GM10266 (cell line): ENCODE results near the gene SLC6A18.
"Not testable (repeated sequence)": the region's sequence is repeated elsewhere in the genome, so short reads cannot be mapped to it uniquely, and the experiment has no call there.

Source experiments
- DNase-seq: peaks from one replicate; pipeline ENCODE4 v3.0.0; 2012; ENCODE audit errors: extremely low spot score
- TF ChIP-seq, protein P1 (sequence below): IDR thresholded peaks from 2 replicates; pipeline ENCODE4 v1.5.1; 2012; ENCODE audit warnings: mild to moderate bottlenecking, low read depth; ENCODE audit not compliant: control insufficient read depth, insufficient read depth; ENCODE audit errors: missing control alignments

Gene SLC6A18

DNA sequence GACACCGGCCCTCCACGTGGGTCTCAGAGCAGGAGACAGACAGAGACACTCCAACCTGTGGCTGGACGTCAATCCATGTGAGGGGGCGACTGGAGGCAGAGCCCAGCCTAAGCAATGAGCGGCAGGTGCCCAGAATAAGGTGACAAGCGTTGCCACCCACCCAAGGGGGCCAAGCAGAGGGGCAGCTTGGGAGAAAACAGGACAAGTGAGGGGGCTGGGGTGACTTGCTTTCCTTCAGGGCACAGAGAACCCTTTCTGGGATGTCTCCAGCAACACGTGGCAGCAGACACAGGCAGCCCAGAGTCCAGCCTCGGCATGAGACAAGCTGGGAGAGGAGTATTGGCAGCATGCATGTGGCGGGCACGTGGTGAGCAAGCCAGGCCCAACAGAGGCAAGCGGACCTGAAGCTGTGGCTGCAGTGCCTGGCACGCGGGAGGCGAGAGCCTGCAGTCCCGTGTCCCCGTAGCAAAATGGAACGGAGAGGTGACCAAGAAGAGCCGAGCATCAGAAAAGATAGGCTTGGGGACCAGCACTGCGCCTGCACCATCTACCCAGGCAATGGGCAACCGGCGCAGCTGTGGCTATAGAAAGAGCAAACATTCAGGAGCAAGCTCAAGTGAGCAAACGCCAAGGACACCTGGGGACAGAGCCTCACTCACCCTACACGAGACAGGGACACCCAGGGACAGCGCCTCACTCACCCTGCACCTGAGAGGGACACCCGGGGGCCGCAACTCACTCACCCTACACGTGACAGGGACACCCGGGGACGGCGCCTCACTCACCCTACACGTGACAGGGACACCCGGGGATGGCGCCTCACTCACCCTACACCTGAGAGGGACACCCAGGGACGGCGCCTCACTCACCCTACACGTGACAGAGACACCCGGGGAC, 63.5 kb downstream of the SLC6A18 start:
- no peak for DNase-seq
- TF ChIP-seq, protein P1, sequence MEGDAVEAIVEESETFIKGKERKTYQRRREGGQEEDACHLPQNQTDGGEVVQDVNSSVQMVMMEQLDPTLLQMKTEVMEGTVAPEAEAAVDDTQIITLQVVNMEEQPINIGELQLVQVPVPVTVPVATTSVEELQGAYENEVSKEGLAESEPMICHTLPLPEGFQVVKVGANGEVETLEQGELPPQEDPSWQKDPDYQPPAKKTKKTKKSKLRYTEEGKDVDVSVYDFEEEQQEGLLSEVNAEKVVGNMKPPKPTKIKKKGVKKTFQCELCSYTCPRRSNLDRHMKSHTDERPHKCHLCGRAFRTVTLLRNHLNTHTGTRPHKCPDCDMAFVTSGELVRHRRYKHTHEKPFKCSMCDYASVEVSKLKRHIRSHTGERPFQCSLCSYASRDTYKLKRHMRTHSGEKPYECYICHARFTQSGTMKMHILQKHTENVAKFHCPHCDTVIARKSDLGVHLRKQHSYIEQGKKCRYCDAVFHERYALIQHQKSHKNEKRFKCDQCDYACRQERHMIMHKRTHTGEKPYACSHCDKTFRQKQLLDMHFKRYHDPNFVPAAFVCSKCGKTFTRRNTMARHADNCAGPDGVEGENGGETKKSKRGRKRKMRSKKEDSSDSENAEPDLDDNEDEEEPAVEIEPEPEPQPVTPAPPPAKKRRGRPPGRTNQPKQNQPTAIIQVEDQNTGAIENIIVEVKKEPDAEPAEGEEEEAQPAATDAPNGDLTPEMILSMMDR: no peak

DNA sequence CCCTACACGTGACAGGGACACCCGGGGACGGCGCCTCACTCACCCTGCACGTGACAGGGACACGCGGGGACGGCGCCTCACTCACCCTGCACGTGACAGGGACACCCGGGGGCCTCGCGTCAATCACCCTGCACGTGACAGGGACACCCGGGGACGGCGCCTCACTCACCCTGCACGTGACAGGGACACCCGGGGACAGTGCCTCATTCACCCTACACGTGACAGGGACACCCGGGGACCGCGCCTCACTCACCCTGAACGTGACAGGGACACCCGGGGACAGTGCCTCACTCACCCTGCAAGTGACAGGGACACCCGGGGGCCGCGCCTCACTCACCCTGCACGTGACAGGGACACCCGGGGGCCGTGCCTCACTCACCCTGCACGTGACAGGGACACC, 64.4 kb downstream of the SLC6A18 start:
- DNase-seq: not testable (repeated sequence)

DNA sequence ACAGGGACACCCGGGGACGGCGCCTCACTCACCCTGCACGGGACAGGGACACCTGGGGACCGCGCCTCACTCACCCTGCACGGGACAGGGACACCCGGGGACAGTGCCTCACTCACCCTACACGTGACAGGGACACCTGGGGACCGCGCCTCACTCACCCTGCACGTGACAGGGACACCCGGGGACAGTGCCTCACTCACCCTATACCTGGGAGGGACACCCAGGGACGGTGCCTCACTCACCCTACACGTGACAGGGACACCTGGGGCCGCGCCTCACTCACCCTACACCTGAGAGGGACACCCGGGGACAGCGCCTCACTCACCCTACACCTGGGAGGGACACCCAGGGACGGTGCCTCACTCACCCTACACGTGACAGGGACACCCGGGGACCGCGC, 65.8 kb downstream of the SLC6A18 start:
- not testable (repeated sequence) for DNase-seq

DNA sequence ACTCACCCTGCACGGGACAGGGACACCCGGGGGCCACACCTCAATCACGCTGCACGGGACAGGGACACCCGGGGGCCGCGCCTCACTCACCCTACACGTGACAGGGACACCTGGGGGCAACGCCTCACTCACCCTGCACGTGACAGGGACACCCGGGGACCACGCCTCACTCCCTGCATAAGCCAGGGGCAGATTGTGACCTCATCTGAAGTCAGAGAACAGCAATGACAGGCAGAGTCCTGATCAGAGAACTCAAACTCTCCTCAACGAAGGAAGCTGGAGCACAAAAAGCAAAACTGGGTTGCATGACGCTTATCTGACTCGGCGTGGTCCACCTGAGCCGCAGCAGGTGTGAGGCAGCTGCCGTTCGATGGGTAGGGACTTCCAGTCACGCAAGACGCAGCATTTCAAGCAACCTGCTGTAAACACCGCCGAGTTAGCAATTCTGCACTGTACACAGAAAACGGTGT, 66.5 kb downstream of the SLC6A18 start:
- no peak for DNase-seq

DNA sequence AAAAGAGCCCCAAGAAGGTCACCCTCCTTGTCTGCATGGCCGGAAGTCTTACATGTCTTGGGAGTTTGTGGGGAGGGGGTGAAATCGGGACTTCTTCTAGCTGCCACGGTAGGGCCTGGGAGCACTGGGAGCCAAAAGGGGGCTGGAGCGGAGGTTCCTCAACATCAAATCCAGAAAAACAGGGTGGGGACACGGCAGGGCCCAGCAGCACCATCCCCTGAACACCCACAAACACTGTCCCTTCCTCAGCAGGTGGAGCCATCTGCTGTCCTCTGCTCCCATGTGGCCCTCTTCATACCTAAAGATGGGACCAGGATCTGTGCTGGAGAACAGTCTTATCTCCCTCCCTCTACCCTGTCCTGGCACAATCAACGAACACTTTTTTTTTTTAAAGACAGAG, 67.0 kb downstream of the SLC6A18 start:
- TF ChIP-seq, protein P1: no peak
- DNase-seq: no peak

More for the DNA sequence above, 66.5 kb downstream of the SLC6A18 start:
- TF ChIP-seq, protein P1: no peak

DNA sequence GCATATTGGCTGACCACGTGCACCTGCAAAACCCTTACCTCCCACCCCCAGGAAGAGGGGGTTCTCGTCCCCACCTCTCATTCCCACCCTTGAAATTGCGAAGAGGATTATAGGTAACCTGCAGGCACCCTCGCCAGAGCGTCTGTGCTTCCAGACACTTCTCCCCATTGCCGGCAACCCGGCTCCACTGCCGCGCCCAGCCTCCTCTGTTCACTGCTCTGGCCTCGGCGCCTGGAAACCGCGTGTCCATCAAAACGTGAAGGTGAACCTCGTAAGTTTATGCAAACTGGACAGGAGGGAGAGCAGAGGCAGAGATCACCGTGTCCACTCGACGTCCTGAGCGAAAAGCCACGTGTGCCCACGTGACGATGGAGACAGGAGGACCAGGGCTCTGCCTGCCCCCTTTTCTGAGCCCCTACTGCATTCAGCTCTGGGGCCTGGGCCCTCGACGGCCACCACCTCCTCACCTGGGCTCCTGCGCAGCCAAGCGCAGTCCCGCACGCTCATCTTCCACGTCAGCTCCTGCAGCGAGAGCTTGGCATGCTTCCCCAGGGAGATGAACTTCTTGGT, 67.8 kb downstream of the SLC6A18 start:
- TF ChIP-seq, protein P1: no peak
- no peak for DNase-seq

DNA sequence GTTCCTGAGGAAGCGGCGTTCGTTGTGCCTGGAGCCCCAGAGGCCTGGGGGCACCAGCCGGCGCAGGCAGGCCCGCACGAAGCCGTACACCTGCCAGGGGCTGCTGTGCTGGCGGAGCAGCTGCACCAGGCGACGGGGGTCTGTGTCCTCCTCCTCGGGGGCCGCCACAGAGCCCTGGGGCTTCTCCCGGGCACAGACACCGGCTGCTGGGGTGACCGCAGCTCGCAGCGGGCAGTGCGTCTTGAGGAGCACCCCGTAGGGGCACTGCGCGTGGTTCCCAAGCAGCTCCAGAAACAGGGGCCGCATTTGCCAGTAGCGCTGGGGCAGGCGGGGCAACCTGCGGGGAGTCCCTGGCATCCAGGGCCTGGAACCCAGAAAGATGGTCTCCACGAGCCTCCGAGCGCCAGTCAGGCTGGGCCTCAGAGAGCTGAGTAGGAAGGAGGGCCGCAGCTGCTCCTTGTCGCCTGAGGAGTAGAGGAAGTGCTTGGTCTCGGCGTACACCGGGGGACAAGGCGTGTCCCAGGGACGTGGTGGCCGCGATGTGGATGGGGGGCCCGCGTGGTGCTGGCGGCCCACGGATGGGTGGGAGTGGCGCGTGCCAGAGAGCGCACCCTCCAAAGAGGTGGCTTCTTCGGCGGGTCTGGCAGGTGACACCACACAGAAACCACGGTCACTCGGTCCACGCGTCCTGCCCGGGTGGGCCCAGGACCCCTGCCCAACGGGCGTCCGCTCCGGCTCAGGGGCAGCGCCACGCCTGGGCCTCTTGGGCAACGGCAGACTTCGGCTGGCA, 68.4 kb downstream of the SLC6A18 start:
- TF ChIP-seq, protein P1: no peak

More for the DNA sequence above, 68.4 kb downstream of the SLC6A18 start:
- no peak for DNase-seq
